SK-N-SH treated with all-trans-retinoic acid at 6 μM for 48 hours (cell line): ENCODE results near the gene DYSF.

ENCODE experiments used
- ATAC-seq: fragments of 200-7000 bp; cut with Tn5 transposase; 3 replicates; pipeline ENCODE4 v1.9.1; 2020; ENCODE audit warnings: mild to moderate bottlenecking, moderate library complexity
- ARNTL ChIP-seq: fragments of 450-650 bp; formaldehyde crosslinking; IDR thresholded peaks from 2 replicates; pipeline ENCODE4 v1.5.0; 2020; ENCODE audit warnings: low read depth, mild to moderate bottlenecking, moderate library complexity, borderline replicate concordance
- CSDC2 ChIP-seq: fragments of 250-450 bp; sonication (Bioruptor Pico); IDR thresholded peaks from 2 replicates; pipeline ENCODE4 v1.5.0; 2020; ENCODE audit warnings: mild to moderate bottlenecking, moderate library complexity
- CSRNP3 ChIP-seq: fragments of 250-450 bp; sonication (Bioruptor Pico); IDR thresholded peaks from 2 replicates; pipeline ENCODE4 v1.5.1; 2021; ENCODE audit warnings: mild to moderate bottlenecking, moderate library complexity
- ESRRG ChIP-seq: fragments of 250-450 bp; sonication (Bioruptor Pico); IDR thresholded peaks from 2 replicates; pipeline ENCODE4 v1.6.1; 2021; ENCODE audit warnings: mild to moderate bottlenecking
- GLIS3 ChIP-seq: fragments of 250-450 bp; sonication (Bioruptor Pico); IDR thresholded peaks from 2 replicates; pipeline ENCODE4 v1.5.0; 2020; ENCODE audit warnings: mild to moderate bottlenecking, moderate library complexity
- ISL1 ChIP-seq: fragments of 250-450 bp; sonication (Bioruptor Pico); IDR thresholded peaks from 2 replicates; pipeline ENCODE4 v2.1.2; 2022; ENCODE audit warnings: mild to moderate bottlenecking, moderate library complexity
- OSR1 ChIP-seq: fragments of 250-450 bp; sonication (Bioruptor Pico); IDR thresholded peaks from 2 replicates; pipeline ENCODE4 v1.8.0; 2022; ENCODE audit warnings: moderate library complexity, mild to moderate bottlenecking, inconsistent platforms
- RARB ChIP-seq: fragments of 250-450 bp; sonication (Bioruptor Pico); IDR thresholded peaks from 2 replicates; pipeline ENCODE4 v1.8.0; 2021; ENCODE audit warnings: mild to moderate bottlenecking, moderate library complexity
- TCF4 ChIP-seq: fragments of 250-450 bp; sonication (Bioruptor Pico); IDR thresholded peaks from 2 replicates; pipeline ENCODE4 v1.8.0; 2021; ENCODE audit warnings: mild to moderate bottlenecking, moderate library complexity, borderline replicate concordance
- TOX ChIP-seq: fragments of 250-450 bp; sonication (Bioruptor Pico); IDR thresholded peaks from 2 replicates; pipeline ENCODE4 v1.8.0; 2021; ENCODE audit warnings: mild to moderate bottlenecking, moderate library complexity, borderline replicate concordance
- TSHZ2 ChIP-seq: fragments of 250-450 bp; sonication (Bioruptor Pico); IDR thresholded peaks from 2 replicates; pipeline ENCODE4 v1.5.0; 2020; ENCODE audit warnings: mild to moderate bottlenecking, moderate library complexity
- ZFP30 ChIP-seq: fragments of 450-650 bp; formaldehyde crosslinking; IDR thresholded peaks from 2 replicates; pipeline ENCODE4 v1.5.0; 2022; ENCODE audit warnings: mild to moderate bottlenecking, moderate library complexity
- ZNF565 ChIP-seq: fragments of 450-650 bp; formaldehyde crosslinking; conservative IDR thresholded peaks from 2 replicates; pipeline ENCODE4 v1.5.0; 2020; ENCODE audit warnings: low read depth, mild to moderate bottlenecking, moderate library complexity
- ZNF8 ChIP-seq: fragments of 450-650 bp; formaldehyde crosslinking; IDR thresholded peaks from 2 replicates; pipeline ENCODE4 v1.5.0; 2020; ENCODE audit warnings: mild to moderate bottlenecking, moderate library complexity
- TF ChIP-seq, protein P1 (sequence below): fragments of 250-450 bp; sonication (Bioruptor Pico); IDR thresholded peaks from 2 replicates; pipeline ENCODE4 v1.5.1; 2020; ENCODE audit warnings: low read depth, mild to moderate bottlenecking, moderate library complexity
- TF ChIP-seq, protein P2 (sequence below): fragments of 250-450 bp; sonication (Bioruptor Pico); IDR thresholded peaks from 2 replicates; pipeline ENCODE4 v1.8.0; 2021; ENCODE audit warnings: low read depth, mild to moderate bottlenecking, moderate library complexity, borderline replicate concordance
- TF ChIP-seq, protein P3 (sequence below): fragments of 250-450 bp; sonication (Bioruptor Pico); IDR thresholded peaks from 2 replicates; pipeline ENCODE4 v1.8.0; 2020; ENCODE audit warnings: mild to moderate bottlenecking, moderate library complexity, borderline replicate concordance

Gene DYSF

DNA sequence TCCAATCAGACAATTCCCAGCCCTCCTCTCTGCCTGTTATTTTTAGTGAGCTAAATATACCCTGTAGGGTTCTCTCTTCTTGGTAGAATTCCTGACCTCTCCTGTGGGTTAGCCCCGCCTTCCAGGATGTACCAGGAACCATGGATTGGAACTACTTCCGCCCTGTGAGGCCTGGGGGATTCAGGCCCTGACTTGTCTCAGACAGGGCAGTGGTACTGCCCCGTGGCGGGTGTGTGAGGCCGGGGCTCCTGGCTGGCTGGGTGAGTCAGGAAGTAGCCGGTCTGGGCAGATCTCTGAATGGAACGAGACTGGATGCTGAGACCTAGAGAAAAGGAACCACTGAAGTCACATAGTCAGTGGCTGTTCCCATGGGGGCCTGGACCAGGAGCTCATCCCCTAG lies 50.5 kb downstream of the DYSF start:
- ATAC-seq, result no peak
- TF ChIP-seq ISL1 (no peak), GLIS3 (CRISPR knock-in tag) (no peak)
- TF ChIP-seq, protein P1, sequence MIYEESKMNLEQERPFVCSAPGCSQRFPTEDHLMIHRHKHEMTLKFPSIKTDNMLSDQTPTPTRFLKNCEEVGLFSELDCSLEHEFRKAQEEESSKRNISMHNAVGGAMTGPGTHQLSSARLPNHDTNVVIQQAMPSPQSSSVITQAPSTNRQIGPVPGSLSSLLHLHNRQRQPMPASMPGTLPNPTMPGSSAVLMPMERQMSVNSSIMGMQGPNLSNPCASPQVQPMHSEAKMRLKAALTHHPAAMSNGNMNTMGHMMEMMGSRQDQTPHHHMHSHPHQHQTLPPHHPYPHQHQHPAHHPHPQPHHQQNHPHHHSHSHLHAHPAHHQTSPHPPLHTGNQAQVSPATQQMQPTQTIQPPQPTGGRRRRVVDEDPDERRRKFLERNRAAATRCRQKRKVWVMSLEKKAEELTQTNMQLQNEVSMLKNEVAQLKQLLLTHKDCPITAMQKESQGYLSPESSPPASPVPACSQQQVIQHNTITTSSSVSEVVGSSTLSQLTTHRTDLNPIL, result no peak
- TF ChIP-seq, protein P2, sequence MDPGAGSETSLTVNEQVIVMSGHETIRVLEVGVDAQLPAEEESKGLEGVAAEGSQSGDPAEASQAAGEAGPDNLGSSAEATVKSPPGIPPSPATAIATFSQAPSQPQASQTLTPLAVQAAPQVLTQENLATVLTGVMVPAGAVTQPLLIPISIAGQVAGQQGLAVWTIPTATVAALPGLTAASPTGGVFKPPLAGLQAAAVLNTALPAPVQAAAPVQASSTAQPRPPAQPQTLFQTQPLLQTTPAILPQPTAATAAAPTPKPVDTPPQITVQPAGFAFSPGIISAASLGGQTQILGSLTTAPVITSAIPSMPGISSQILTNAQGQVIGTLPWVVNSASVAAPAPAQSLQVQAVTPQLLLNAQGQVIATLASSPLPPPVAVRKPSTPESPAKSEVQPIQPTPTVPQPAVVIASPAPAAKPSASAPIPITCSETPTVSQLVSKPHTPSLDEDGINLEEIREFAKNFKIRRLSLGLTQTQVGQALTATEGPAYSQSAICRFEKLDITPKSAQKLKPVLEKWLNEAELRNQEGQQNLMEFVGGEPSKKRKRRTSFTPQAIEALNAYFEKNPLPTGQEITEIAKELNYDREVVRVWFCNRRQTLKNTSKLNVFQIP (CRISPR knock-in tag), result no peak

- ATAC-seq, result no peak; the same call in 2 of the 3 replicates
- TF ChIP-seq OSR1 (CRISPR knock-in tag), result no peak
- TF ChIP-seq CSDC2, result no peak
- TF ChIP-seq, protein P3, sequence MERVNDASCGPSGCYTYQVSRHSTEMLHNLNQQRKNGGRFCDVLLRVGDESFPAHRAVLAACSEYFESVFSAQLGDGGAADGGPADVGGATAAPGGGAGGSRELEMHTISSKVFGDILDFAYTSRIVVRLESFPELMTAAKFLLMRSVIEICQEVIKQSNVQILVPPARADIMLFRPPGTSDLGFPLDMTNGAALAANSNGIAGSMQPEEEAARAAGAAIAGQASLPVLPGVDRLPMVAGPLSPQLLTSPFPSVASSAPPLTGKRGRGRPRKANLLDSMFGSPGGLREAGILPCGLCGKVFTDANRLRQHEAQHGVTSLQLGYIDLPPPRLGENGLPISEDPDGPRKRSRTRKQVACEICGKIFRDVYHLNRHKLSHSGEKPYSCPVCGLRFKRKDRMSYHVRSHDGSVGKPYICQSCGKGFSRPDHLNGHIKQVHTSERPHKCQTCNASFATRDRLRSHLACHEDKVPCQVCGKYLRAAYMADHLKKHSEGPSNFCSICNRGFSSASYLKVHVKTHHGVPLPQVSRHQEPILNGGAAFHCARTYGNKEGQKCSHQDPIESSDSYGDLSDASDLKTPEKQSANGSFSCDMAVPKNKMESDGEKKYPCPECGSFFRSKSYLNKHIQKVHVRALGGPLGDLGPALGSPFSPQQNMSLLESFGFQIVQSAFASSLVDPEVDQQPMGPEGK (CRISPR knock-in tag), result no peak
- TF ChIP-seq CSRNP3 (CRISPR knock-in tag), result no peak
- TF ChIP-seq TCF4, result no peak
Measured at GRCh38 chr2:71504611-71505010, 51.2 kb downstream of the DYSF start.

DNA sequence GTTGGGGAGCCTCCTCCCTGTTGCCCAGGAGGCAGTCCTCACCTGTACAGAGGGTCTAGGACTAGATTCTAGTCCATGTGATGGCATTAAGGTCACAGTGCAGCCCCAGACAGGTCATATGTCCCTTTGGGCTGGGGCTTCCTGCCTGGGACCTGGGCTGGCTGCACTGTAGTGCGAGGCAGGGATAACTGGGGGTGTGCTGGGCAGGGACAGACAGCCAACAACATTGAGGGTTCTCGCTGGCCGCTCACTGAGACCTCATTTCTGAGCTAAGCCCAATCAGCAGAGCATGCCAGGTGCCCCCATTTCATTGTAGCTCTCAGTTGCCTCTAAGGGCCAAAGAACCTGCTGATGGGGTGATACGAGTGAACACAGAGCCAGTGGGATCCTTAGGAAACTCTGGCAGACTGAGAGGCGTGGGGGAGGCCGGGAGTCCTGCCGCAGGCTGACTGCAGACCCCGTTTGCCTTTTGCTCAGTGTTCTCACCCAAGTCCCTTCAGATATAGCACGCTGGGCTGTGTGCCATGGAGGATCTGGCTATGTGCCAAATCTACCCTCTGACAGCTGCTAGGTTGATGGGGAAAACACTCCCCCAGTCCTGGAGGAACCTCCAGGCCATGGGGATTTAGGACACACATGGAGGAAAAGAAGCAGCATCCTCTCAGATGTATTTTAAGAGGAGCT lies 51.9 kb downstream of the DYSF start:
- ATAC-seq, result no peak

More for the DNA sequence above, 51.9 kb downstream of the DYSF start:
- TF ChIP-seq, protein P1, result no peak
- TF ChIP-seq ZFP30 (no peak), TOX (no peak), RARB (CRISPR knock-in tag) (no peak), TCF4 (no peak), ESRRG (CRISPR knock-in tag) (no peak), TSHZ2 (CRISPR knock-in tag) (no peak), CSRNP3 (CRISPR knock-in tag) (no peak), ARNTL (CRISPR knock-in tag) (no peak), ZNF565 (CRISPR knock-in tag) (no peak), ZNF8 (CRISPR knock-in tag) (no peak)
- TF ChIP-seq, protein P2 (CRISPR knock-in tag), result no peak
- TF ChIP-seq, all 23 proteins: peak for 0
